ENCODE data around the gene ICA1. TPM values are rescaled to one million over a fixed set of nuclear protein-coding genes. Genes with fewer than 3 reads are reported as not detected.

The ICA1 gene
- total and polyA plus RNA-seq, 8 donors = 34.8 to 74.4 (median 50.4) TPM

- Histone ChIP-seq H3K4me3 (no peak overlapping the region), H3K36me3 (no peaks in the 10 kb centered on the region), H3K9me3 (no peaks in the 10 kb centered on the region), H3K27ac (no peak overlapping the region), H3K4me1 (no peaks in the 10 kb centered on the region), H3K27me3 (no peaks in the 10 kb centered on the region)
- DNase-seq (no peak), FAIRE-seq (no peak), ATAC-seq (peak in 2 of 4 donors; percentile 52 to 58)
- intact Hi-C loops (cut with DNase I) = no loop called here
- 84 to 89% methylated on average over 4 of the region's 4 CpGs for WGBS, 2 donors
- TF ChIP-seq CTCF (IDR thresholded peaks at IDR 0.05) = no peak
These were observed 84.6 kb downstream of the ICA1 start for GRCh38 chr7:8177109-8177933.

- Histone ChIP-seq H3K4me3 (no peak overlapping the region), H3K27me3 (no peaks in the 10 kb centered on the region), H3K27ac (no peak overlapping the region), H3K36me3 (no peaks in the 10 kb centered on the region), H3K4me1 (peaks cover 0 to 3% (median 0%) of the 10 kb centered on the region in 3 donors), H3K9me3 (no peaks in the 10 kb centered on the region)
- intact Hi-C loops (cut with DNase I) = no loop called here
- ATAC-seq (peak in 3 of 4 donors; percentile 51 to 70 (median 67)), DNase-seq (no peak), FAIRE-seq (no peak)
- WGBS, 2 donors = 82 to 87% methylated on average over 10 of the region's 10 CpGs
- TF ChIP-seq CTCF (IDR thresholded peaks at IDR 0.05) = no peak
These were observed 85.4 kb downstream of the ICA1 start for GRCh38 chr7:8176370-8177081.

DNA sequence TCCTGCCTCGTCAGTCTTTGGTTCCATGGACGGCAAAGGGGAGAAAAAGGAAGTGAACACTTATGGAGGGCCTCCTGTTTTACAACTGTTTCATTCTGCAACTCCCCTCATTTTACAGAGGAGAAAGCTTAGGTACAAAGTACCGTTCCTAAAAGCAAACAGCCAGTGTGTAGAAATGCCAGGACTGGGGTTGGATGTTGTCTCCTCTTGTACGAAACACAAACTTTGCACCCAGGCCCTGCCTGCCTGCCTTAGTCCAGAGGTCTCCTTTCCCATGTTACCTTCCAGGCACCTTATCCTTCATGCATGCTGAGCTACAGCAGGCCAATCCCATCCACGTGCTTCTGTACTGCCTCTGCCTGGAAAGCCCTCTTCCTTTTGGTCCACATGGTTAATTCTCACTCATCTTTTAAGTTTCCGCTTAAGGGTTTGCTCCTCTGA, 86.0 kb downstream of the ICA1 start:
- no peak for TF ChIP-seq CTCF (IDR thresholded peaks at IDR 0.05)
- intact Hi-C loops (cut with DNase I) = no loop called here
- 86 to 89% methylated on average over 6 of the region's 6 CpGs for WGBS, 2 donors
- H3K4me1 ChIP-seq = peaks cover 0 to 3% (median 0%) of the 10 kb centered on the region in 3 donors
- no peaks in the 10 kb centered on the region for H3K27me3 ChIP-seq
- no peaks in the 10 kb centered on the region for H3K9me3 ChIP-seq
- no peak for FAIRE-seq
- H3K36me3 ChIP-seq = no peaks in the 10 kb centered on the region
- H3K27ac ChIP-seq = no peak overlapping the region
- no peak for DNase-seq
- peak in 1 of 4 donors; percentile 18 for ATAC-seq
- no peak overlapping the region for H3K4me3 ChIP-seq

DNA sequence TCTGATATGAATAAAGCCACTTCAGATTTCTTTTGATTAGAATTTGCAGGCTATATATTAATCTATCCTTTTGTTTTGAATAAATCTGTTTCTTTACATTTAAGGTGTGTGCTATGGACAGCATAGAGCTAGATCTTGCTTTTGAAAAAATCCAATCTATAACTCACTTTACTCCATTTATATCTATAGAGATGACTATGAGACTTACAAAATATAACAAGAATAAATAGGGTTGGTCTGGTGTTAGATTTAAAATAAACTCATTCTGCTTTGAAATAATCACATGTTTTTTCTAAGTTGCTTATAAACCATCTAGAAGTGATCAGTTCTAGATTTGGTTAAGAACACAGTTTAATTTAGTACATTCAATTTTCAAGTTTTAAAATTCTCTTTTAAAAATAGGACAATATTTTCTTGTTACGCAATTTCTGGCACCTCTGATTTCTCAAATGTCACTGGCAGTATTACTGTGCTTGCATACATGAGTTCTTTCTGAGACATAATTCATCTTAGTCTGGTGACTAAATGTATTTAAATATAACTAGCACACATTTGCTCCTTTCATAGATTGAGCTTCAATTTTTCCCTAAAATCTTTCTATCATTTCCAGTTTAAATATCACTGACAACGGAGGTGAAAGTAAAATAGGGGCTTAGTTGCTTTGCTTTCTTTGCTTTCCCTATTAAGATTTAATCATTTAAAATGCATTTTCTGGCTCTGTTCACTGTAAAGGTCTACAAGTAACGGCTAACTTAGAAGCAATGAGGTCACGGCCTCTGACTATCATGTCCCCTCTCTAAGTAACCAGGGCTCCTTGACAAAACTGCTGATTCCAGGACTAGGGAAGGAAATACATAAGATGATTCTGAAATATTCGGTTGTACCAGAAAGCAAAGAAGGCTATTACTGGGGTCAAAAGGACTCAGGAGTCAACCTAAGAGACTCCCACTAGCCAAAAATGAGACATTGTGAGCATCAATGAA, 89.3 kb downstream of the ICA1 start:
- FAIRE-seq (no peak), DNase-seq (no peak), ATAC-seq (no peak)
- Histone ChIP-seq H3K27me3 (no peaks in the 10 kb centered on the region), H3K36me3 (no peaks in the 10 kb centered on the region), H3K27ac (no peak overlapping the region), H3K4me3 (no peak overlapping the region), H3K4me1 (peaks cover 0 to 3% (median 0%) of the 10 kb centered on the region in 3 donors), H3K9me3 (no peaks in the 10 kb centered on the region)
- no peak for TF ChIP-seq CTCF (IDR thresholded peaks at IDR 0.05)
- intact Hi-C loops (cut with DNase I) = no loop called here
- WGBS, 2 donors = 88 to 89% methylated on average over 5 of the region's 5 CpGs
